HUES48 (cell line): ENCODE results near the gene REXO1.
A peak's percentile ranks its signal among the peaks of the same experiment; 100 is the strongest.

Experiments
- H3K27ac ChIP-seq: one replicate; pipeline ENCODE4 v1.7.0; 2013; ENCODE audit warnings: low read depth, low read length, inconsistent platforms
- H3K27me3 ChIP-seq: 2 replicates; pipeline ENCODE4 v1.6.1; 2013; ENCODE audit warnings: mild to moderate bottlenecking, low read length; ENCODE audit not compliant: control insufficient read depth, insufficient read depth
- H3K36me3 ChIP-seq: 2 replicates; pipeline ENCODE4 v1.6.1; 2013; ENCODE audit warnings: low read length; ENCODE audit not compliant: control insufficient read depth, insufficient read depth
- H3K4me1 ChIP-seq: 2 replicates; pipeline ENCODE4 v1.6.1; 2013; ENCODE audit warnings: mild to moderate bottlenecking, low read length; ENCODE audit not compliant: control insufficient read depth, insufficient read depth
- H3K4me3 ChIP-seq: 2 replicates; pipeline ENCODE4 v1.5.1; 2013; ENCODE audit warnings: mild to moderate bottlenecking, low read depth, low read length
- H3K9ac ChIP-seq: 2 replicates; pipeline ENCODE4 v1.6.1; 2013; ENCODE audit warnings: mild to moderate bottlenecking, low read depth, low read length, moderate library complexity
- H3K9me3 ChIP-seq: 2 replicates; pipeline ENCODE4 v1.6.1; 2013; ENCODE audit warnings: low read length; ENCODE audit not compliant: control insufficient read depth, insufficient read depth

REXO1 gene

GRCh38 chr19:1794424-1795172, 53.7 kb downstream of the REXO1 start:
- H3K36me3 ChIP-seq: no peaks in the 10 kb centered on the region
- no peak overlapping the region for H3K9ac ChIP-seq
- H3K27me3 ChIP-seq: peaks cover 2% of the 10 kb centered on the region; the same call in 1 of the 2 replicates
- no peak overlapping the region for H3K4me3 ChIP-seq
- H3K9me3 ChIP-seq: no peaks in the 10 kb centered on the region
- no peak overlapping the region for H3K27ac ChIP-seq
- peaks cover 5% of the 10 kb centered on the region; the same call in 1 of the 2 replicates for H3K4me1 ChIP-seq

GRCh38 chr19:1791879-1792278, 56.4 kb downstream of the REXO1 start:
- H3K27me3 ChIP-seq: peaks cover 16% of the 10 kb centered on the region
- no peak overlapping the region for H3K9ac ChIP-seq
- H3K4me1 ChIP-seq: peaks cover 5% of the 10 kb centered on the region; the same call in 1 of the 2 replicates
- H3K27ac ChIP-seq: no peak overlapping the region
- H3K9me3 ChIP-seq: no peaks in the 10 kb centered on the region
- H3K36me3 ChIP-seq: no peaks in the 10 kb centered on the region
- no peak overlapping the region for H3K4me3 ChIP-seq

DNA sequence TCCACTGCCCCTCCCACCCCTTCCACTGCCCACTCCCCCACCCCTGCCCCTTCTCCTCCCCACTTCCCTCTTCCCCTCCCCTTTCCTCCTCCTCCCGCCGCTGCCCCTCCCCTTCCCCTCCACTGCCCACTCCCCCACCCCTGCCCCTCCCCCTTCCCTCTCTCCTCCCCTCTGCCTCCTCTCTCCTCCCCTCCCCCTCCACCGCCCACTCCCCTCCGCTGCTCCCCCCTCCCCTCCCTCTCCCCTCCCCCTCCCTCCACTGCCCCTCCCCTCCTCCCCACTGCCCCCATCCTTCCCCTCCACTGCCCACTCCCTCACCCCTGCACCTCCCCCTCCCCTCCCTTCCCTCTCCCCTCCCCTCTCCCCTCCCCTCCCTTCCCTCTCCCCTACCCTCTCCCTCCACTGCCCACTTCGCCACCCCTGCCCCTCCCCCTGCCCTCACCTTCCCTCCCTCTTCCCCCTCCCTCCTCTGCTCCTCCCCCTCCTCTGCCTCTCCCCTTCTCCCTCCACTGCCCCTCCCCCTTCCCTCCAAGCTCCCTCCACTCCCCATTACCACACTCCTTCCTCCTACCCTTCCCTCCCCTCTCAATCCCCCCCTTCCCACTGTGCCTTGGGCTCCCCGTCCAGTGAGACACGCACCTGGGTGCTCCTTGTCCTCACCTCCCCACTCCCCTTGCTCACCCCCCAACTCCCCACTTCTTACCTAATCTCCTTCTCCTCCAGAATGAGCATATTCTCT, 58.1 kb downstream of the REXO1 start:
- H3K9ac ChIP-seq: no peak overlapping the region
- H3K4me1 ChIP-seq: peaks cover 5% of the 10 kb centered on the region; the same call in 1 of the 2 replicates
- no peaks in the 10 kb centered on the region for H3K36me3 ChIP-seq
- H3K9me3 ChIP-seq: no peaks in the 10 kb centered on the region
- H3K27ac ChIP-seq: no peak overlapping the region
- H3K4me3 ChIP-seq: peak overlapping the region; percentile 32; the same call in 1 of the 2 replicates
- H3K27me3 ChIP-seq: peaks cover 16% of the 10 kb centered on the region

GRCh38 chr19:1789261-1790041, 58.8 kb downstream of the REXO1 start:
- H3K4me3 ChIP-seq: peak overlapping the region; percentile 50; the same call in 1 of the 2 replicates
- H3K27ac ChIP-seq: no peak overlapping the region
- H3K36me3 ChIP-seq: no peaks in the 10 kb centered on the region
- no peaks in the 10 kb centered on the region for H3K9me3 ChIP-seq
- H3K4me1 ChIP-seq: peaks cover 2% of the 10 kb centered on the region; the same call in 1 of the 2 replicates
- no peak overlapping the region for H3K9ac ChIP-seq
- peaks cover 16% of the 10 kb centered on the region for H3K27me3 ChIP-seq

- Histone ChIP-seq H3K4me3 (no peak overlapping the region), H3K27ac (no peak overlapping the region), H3K9me3 (no peaks in the 10 kb centered on the region), H3K4me1 (no peaks in the 10 kb centered on the region), H3K36me3 (no peaks in the 10 kb centered on the region), H3K27me3 (peaks cover 30% of the 10 kb centered on the region), H3K9ac (no peak overlapping the region)
Measured at GRCh38 chr19:1787116-1787515, 61.2 kb downstream of the REXO1 start.

DNA sequence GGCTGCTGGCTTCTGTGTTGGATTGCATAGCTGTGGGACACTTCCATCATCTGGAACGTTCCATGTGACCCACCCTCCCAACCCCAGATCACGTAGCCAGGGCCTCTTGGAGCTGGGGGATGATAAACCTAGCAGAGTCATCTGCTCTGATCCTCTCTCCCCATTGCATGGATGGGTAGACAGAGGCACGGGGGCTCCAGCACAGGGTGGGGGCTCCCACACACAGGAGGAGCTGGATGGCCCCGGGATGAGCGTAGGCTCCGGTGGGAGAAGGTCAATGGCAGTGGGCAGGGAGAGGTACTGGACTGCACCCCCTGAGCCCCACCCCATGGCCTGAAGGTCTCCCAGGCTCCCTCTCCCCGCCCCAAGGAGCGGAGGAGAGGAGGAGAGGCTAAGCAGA, 61.6 kb downstream of the REXO1 start:
- Histone ChIP-seq H3K9me3 (0 out of 2 replicates have a peak, but pooled peaks cover under 1% of the 10 kb centered on the region), H3K27ac (no peak overlapping the region), H3K9ac (no peak overlapping the region), H3K4me1 (no peaks in the 10 kb centered on the region), H3K36me3 (no peaks in the 10 kb centered on the region), H3K27me3 (peaks cover 33% of the 10 kb centered on the region), H3K4me3 (no peak overlapping the region)

DNA sequence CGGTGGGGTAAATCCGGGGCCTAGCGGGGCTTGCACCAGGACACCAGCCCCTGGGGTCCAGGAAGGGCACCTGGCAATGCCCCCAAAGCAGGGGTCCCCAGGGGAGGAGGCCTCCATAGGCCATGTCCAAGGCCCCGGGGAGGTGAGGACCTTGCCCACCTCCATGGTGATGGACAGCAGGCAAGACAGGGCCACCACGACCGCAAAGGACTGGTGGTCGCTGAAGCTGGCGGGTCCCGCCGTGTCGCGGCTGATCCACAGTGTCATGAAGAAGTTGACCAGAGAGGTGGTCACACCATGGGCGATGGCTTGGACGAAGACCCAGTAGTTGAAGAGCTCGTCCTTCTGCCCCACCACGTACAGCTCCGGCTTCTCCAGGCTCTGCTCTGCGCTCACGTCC, 63.0 kb downstream of the REXO1 start:
- Histone ChIP-seq H3K4me3 (no peak overlapping the region), H3K9me3 (0 out of 2 replicates have a peak, but pooled peaks cover 2% of the 10 kb centered on the region), H3K27ac (no peak overlapping the region), H3K27me3 (peaks cover 40% of the 10 kb centered on the region), H3K9ac (no peak overlapping the region), H3K4me1 (no peaks in the 10 kb centered on the region), H3K36me3 (no peaks in the 10 kb centered on the region)

DNA sequence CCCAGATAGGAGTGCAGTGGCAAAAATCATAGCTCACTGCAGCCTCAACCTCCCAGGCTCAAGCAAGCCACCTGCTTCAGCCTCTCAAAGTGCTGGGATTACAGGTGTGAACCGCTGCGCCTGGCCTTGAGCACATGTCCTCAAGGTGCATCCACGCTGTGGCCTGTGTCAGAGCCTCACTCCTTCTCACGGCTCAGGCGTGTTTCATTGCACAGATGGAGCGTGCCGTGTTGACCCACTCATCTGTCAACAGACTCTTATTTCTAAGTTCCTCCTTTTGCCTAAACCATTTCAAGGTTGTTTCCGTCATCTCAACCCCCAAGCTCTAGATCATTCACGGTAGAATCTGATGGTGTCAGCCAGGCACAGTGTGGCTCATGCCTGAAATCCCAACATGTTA, 64.4 kb downstream of the REXO1 start:
- Histone ChIP-seq H3K9ac (no peak overlapping the region), H3K4me1 (no peaks in the 10 kb centered on the region), H3K36me3 (no peaks in the 10 kb centered on the region), H3K9me3 (0 out of 2 replicates have a peak, but pooled peaks cover 2% of the 10 kb centered on the region), H3K27ac (no peak overlapping the region), H3K27me3 (peaks cover 48% of the 10 kb centered on the region), H3K4me3 (no peak overlapping the region)

- Histone ChIP-seq H3K4me3 (no peak overlapping the region), H3K36me3 (no peaks in the 10 kb centered on the region), H3K4me1 (no peaks in the 10 kb centered on the region), H3K27me3 (peaks cover 48% of the 10 kb centered on the region), H3K9ac (no peak overlapping the region), H3K27ac (no peak overlapping the region), H3K9me3 (0 out of 2 replicates have a peak, but pooled peaks cover 2% of the 10 kb centered on the region)
Measured at GRCh38 chr19:1783354-1783753, 64.9 kb downstream of the REXO1 start.

DNA sequence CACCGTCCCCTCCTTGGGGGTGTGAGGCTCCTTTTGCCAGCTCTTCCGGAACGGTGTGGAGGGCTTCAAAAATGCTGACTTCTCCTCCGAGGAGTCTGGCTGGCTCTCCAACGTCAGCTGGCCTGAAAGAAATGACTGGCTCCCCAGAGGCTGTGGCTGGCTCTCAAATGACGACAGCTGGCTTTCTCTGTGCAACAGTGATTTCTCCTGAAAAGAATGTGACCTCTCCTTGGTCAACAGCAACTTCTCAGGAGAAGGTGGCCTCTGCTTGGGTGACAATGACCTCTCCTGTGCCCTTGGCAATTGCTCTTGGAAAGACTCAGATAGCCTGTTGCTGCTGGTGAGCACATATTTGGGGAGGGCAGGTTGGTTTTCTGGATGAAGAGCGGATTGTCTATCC, 65.8 kb downstream of the REXO1 start:
- no peak overlapping the region for H3K4me3 ChIP-seq
- H3K27me3 ChIP-seq: peaks cover 52% of the 10 kb centered on the region
- no peak overlapping the region for H3K9ac ChIP-seq
- no peak overlapping the region for H3K27ac ChIP-seq
- H3K36me3 ChIP-seq: no peaks in the 10 kb centered on the region
- 0 out of 2 replicates have a peak, but pooled peaks cover 2% of the 10 kb centered on the region for H3K9me3 ChIP-seq
- no peaks in the 10 kb centered on the region for H3K4me1 ChIP-seq
